ENCODE data around the gene TMC3. TPM values are rescaled to one million over a fixed set of nuclear protein-coding genes. Genes with fewer than 3 reads are reported as not detected.

TMC3 gene
- total RNA-seq, 3 donors from 2014 or later, result 0.95 TPM; not detected in 2

DNA sequence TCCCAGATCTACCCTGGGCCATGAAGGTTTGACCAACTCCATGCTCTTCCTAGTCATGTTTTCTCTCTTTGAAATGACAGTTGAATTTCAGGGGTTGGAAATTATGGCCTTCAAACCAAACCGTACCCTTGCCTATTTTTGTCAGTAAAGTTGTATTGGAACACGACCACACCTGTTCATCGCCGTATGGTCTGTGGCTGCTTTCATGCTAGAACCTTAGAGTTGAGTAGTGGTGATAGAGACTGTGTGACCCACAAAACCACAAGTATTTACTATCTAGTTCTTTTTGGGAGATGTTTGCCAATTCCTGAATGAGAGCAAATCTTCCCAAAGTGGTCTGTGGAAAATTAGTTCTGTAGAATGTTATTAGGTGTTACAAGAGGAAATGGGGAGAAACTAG lies 26.1 kb downstream of the TMC3 start:
- TF ChIP-seq, protein P1, sequence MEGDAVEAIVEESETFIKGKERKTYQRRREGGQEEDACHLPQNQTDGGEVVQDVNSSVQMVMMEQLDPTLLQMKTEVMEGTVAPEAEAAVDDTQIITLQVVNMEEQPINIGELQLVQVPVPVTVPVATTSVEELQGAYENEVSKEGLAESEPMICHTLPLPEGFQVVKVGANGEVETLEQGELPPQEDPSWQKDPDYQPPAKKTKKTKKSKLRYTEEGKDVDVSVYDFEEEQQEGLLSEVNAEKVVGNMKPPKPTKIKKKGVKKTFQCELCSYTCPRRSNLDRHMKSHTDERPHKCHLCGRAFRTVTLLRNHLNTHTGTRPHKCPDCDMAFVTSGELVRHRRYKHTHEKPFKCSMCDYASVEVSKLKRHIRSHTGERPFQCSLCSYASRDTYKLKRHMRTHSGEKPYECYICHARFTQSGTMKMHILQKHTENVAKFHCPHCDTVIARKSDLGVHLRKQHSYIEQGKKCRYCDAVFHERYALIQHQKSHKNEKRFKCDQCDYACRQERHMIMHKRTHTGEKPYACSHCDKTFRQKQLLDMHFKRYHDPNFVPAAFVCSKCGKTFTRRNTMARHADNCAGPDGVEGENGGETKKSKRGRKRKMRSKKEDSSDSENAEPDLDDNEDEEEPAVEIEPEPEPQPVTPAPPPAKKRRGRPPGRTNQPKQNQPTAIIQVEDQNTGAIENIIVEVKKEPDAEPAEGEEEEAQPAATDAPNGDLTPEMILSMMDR (IDR thresholded peaks at IDR 0.05), result no peak
- intact Hi-C loops (cut with DNase I, micrococcal nuclease), result no loop called here
- no peak for DNase-seq

DNA sequence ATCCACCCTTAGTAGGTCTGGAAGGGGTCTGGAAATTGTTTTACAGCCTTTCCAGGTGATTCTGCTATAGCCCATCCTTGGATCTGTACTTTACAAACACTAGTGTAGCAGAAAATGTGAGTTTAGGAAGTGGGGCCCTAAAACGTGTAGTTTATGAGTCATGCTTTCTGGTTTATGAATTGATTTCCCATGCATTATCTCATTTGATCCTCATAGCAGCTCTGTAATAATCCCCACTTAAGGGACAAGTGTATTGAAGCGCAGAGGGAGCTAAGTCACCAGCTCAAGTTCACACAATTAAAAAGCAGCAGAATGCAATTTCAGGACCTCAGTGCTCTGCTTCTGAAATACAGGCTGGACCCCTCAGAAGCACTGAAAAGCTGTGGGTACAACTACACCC lies 27.4 kb downstream of the TMC3 start:
- DNase-seq (no peak), ATAC-seq (no peak)
- TF ChIP-seq, protein P1 (IDR thresholded peaks at IDR 0.05), result no peak
- intact Hi-C loops (cut with DNase I, micrococcal nuclease), result no loop called here
- Histone ChIP-seq H3K9me3 (no peaks in the 10 kb centered on the region), H3K36me3 (ENCODE audit: low read depth) (no peaks in the 10 kb centered on the region), H3K4me1 (ENCODE audit: low read depth) (no peaks in the 10 kb centered on the region), H3K4me3 (no peak overlapping the region)

More for the DNA sequence above, 26.1 kb downstream of the TMC3 start:
- ATAC-seq, result no peak
- Histone ChIP-seq H3K4me3 (no peak overlapping the region), H3K9me3 (no peaks in the 10 kb centered on the region), H3K36me3 (ENCODE audit: low read depth) (no peaks in the 10 kb centered on the region), H3K4me1 (ENCODE audit: low read depth) (no peaks in the 10 kb centered on the region)

DNA sequence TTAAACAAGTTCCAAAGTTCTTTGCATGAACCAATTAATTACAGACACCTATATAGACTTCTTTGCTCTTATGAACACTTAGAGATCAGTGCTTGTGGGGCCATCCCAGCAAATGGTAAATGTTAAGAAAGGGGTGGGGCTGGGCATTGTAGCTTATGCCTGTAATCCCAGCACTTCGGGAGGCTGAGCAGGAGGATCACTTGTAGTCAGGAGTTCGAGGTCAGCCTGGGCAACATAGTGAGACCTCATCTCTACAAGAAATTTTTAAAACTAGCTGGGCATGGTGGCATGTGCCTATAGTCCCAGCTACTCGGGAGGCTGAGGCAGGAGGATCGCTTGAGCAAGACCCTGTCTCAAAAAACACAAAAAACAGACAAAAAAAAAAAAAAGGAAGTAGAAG lies 30.6 kb downstream of the TMC3 start:
- Histone ChIP-seq H3K4me3 (no peak overlapping the region), H3K4me1 (ENCODE audit: low read depth) (no peaks in the 10 kb centered on the region), H3K36me3 (ENCODE audit: low read depth) (no peaks in the 10 kb centered on the region), H3K9me3 (no peaks in the 10 kb centered on the region)
- DNase-seq, result no peak
- intact Hi-C loops (cut with DNase I, micrococcal nuclease), result no loop called here
- no peak for ATAC-seq
- TF ChIP-seq, protein P1 (IDR thresholded peaks at IDR 0.05), result no peak

DNA sequence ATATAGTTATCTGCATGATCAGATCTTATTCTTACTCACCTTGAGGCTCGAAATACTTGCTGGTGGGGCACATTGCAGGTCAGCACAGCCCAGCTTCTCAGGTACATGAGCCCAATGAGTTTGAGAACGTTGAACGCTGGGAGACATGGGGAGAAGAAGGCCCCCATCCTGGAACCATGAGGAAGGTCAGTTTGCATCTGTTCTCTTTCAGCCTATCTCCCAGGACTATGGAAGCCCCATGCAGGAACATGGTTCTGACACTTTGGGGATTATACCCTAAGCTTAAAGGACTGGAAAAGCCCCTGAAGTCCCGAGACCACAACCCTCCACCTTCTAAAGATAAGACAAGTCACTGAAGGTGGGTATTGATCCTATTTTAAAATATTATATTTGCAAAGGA lies 32.7 kb downstream of the TMC3 start:
- H3K4me3 ChIP-seq, result no peak overlapping the region
- ATAC-seq (no peak), DNase-seq (no peak)
- no peaks in the 10 kb centered on the region for H3K36me3 ChIP-seq (ENCODE audit: low read depth)
- H3K4me1 ChIP-seq (ENCODE audit: low read depth), result no peaks in the 10 kb centered on the region
- intact Hi-C loops (cut with DNase I, micrococcal nuclease), result no loop called here
- no peaks in the 10 kb centered on the region for H3K9me3 ChIP-seq
- TF ChIP-seq, protein P1 (IDR thresholded peaks at IDR 0.05), result no peak

DNA sequence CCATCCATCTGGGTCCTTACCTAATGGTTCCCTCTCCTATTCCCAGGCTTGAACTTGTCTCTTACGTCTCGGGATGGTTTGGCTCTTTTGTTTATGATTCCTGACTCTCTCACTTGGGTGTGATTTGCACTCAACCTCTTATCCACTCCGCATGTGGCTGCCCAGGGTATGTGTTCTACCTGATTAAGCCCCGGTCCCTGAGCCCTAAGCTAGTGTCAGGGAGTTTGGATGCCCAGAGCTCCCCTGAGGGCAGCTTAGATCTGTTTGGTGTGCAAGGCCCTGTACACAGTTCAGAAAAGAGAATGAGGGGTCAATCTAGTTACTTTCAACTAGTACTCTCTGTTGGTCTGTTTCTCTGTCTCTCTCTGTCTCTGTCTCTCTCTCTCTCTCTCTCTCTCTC lies 34.2 kb downstream of the TMC3 start:
- DNase-seq (no peak), ATAC-seq (no peak)
- TF ChIP-seq, protein P1 (IDR thresholded peaks at IDR 0.05), result no peak
- H3K4me3 ChIP-seq, result no peak overlapping the region
- H3K4me1 ChIP-seq (ENCODE audit: low read depth), result peaks cover 2% of the 10 kb centered on the region
- intact Hi-C loops (cut with DNase I, micrococcal nuclease), result loop anchor here in 1 of 2 donors (10.0 kb wide), 1 partner anchor 65 kb away; no protein-coding TSS in a partner anchor
- H3K36me3 ChIP-seq (ENCODE audit: low read depth), result no peaks in the 10 kb centered on the region
- H3K9me3 ChIP-seq, result no peaks in the 10 kb centered on the region

DNA sequence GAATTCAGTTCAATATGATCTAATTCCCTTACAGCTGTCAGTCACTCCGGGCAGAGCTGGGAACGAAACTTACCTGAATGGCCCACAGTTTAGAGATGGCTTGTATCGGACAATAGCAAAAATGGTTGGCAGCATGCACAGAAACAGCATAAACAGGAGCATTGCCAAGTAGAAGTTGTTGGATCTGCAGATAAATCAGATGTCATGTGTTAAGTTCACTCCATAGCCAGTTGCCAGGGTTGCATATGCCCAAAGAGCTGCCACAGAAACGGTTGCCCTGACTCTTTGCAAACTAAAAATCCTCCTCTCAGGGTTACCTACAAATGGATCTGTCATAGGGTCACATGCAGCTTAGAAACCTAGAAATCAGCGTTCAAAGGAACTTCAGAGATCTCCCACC lies 34.7 kb downstream of the TMC3 start:
- ATAC-seq (no peak), DNase-seq (no peak)
- intact Hi-C loops (cut with DNase I, micrococcal nuclease), result loop anchor here in 1 of 2 donors (10.0 kb wide), 1 partner anchor 65 kb away; no protein-coding TSS in a partner anchor
- TF ChIP-seq, protein P1 (IDR thresholded peaks at IDR 0.05), result no peak
- no peaks in the 10 kb centered on the region for H3K9me3 ChIP-seq
- peaks cover 6% of the 10 kb centered on the region for H3K4me1 ChIP-seq (ENCODE audit: low read depth)
- H3K4me3 ChIP-seq, result no peak overlapping the region
- H3K36me3 ChIP-seq (ENCODE audit: low read depth), result no peaks in the 10 kb centered on the region

All from mucosa of descending colon (tissue), 3 donors.